Esophagus muscularis mucosa (tissue), 4 donors: ENCODE results near the gene TSSC4. TPM values are rescaled to one million over a fixed set of nuclear protein-coding genes. Genes with fewer than 3 reads are reported as not detected.

ENCODE experiments used
- DNase-seq: peaks from one replicate; pipeline ENCODE4 v3.0.0-alpha.2; 2017; ENCODE audit errors: extremely low spot score
- H3K27ac ChIP-seq, 4 donors: fragments of 200-600 bp; sonication (generic); replicated peaks in 1 of 4; 1 replicate in 3 of 4; 2 replicates in 1 of 4; pipeline ENCODE4 v1.5.1; 2016 to 2019; ENCODE audit warnings: mild to moderate bottlenecking in 1 of 4
- H3K27me3 ChIP-seq, 4 donors: fragments of 200-600 bp; sonication (generic); one replicate each; pipeline versions ENCODE4 v1.5.1 to v1.6.0; 2016 to 2019
- H3K36me3 ChIP-seq, 4 donors: fragments of 200-600 bp; sonication (generic); one replicate each; pipeline ENCODE4 v1.5.1; 2016 to 2019
- H3K4me1 ChIP-seq, 4 donors: fragments of 200-600 bp; sonication (generic); one replicate each; pipeline ENCODE4 v1.5.1; 2016 to 2019
- H3K4me3 ChIP-seq, 4 donors: fragments of 200-600 bp; sonication (generic); 1 replicate in 2 of 4; 2 replicates in 2 of 4; pipeline ENCODE4 v1.5.1; 2016 to 2019; ENCODE audit warnings: mild to moderate bottlenecking in 4 of 4, moderate library complexity in 1 of 4
- H3K9me3 ChIP-seq, 4 donors: fragments of 200-600 bp; sonication (generic); 1 replicate in 3 of 4; 2 replicates in 1 of 4; pipeline ENCODE4 v1.5.1; 2016 to 2019
- CTCF ChIP-seq, 3 experiments: fragments of 200-600 bp in 2 of 3; fragments of 450-650 bp in 1 of 3; sonication (generic) in 2 of 3; IDR thresholded peaks; one replicate each; pipeline ENCODE4 v1.5.1; 2017 to 2019; ENCODE audit warnings: antibody characterized with exemption in 3 of 3, mild to moderate bottlenecking in 2 of 3, moderate library complexity in 1 of 3
- EP300 ChIP-seq: sonication (generic); formaldehyde crosslinking; IDR thresholded peaks from one replicate; pipeline ENCODE4 v1.6.1; 2017; ENCODE audit warnings: antibody characterized with exemption
- POLR2A ChIP-seq: fragments of 450-650 bp; IDR thresholded peaks from one replicate; pipeline ENCODE4 v1.6.1; 2017; ENCODE audit warnings: antibody characterized with exemption, moderate library complexity, mild to moderate bottlenecking, low read depth
- POLR2AphosphoS5 ChIP-seq, 2 donors: sonication (generic); formaldehyde crosslinking; IDR thresholded peaks; one replicate each; pipeline ENCODE4 v1.6.1; 2017; ENCODE audit warnings: antibody characterized with exemption in 2 of 2
- WGBS: methylation state at CpG from one replicate; pipeline ENCODE4 v1.1.5; 2018; 5-methylcytosine and 5-hydroxymethylcytosine counted together
- intact Hi-C: fragments of 100-400 bp; cut with DNase I; formaldehyde crosslinking; loops from one replicate; pipeline ENCODE4 v1.15.1; 2023
- total RNA-seq, 4 donors: library from RNA; depleted of rRNA; stranded (reverse); fragments of >200 nt; gene quantifications; one replicate each; pipeline versions ENCODE4 v1.1.0 to v1.2.1, GENCODE V29; 2016

TSSC4 gene
- total RNA-seq, 4 donors from 2014 or later, result 46.9 to 76.9 (median 70.6) TPM

- DNase-seq, result no peak
- H3K27ac ChIP-seq, result no peak overlapping the region
- H3K4me3 ChIP-seq, result no peak overlapping the region
- no peaks in the 10 kb centered on the region for H3K36me3 ChIP-seq
- H3K4me1 ChIP-seq, result peaks cover 5 to 19% (median 15%) of the 10 kb centered on the region in 4 donors
- intact Hi-C loops, result no loop called here
- H3K9me3 ChIP-seq, result no peaks in the 10 kb centered on the region
- WGBS, result 85% methylated on average over 11 of the region's 14 CpGs
- no peak for TF ChIP-seq POLR2A
- TF ChIP-seq POLR2AphosphoS5 (IDR thresholded peaks at IDR 0.05), result no peak
- TF ChIP-seq CTCF (IDR thresholded peaks at IDR 0.05), result no peak
- no peak for TF ChIP-seq EP300
- H3K27me3 ChIP-seq, result peaks cover 0 to 44% (median 0%) of the 10 kb centered on the region in 4 donors
These were observed 22.1 kb downstream of the TSSC4 start for GRCh38 chr11:2422461-2423156.

GRCh38 chr11:2423157-2424025, 22.8 kb downstream of the TSSC4 start:
- intact Hi-C loops, result no loop called here
- Histone ChIP-seq H3K27ac (no peak overlapping the region), H3K4me3 (no peak overlapping the region), H3K36me3 (no peaks in the 10 kb centered on the region), H3K9me3 (no peaks in the 10 kb centered on the region), H3K4me1 (peaks cover 5 to 19% (median 15%) of the 10 kb centered on the region in 4 donors), H3K27me3 (peaks cover 0 to 44% (median 0%) of the 10 kb centered on the region in 4 donors)
- no peak for DNase-seq
- 80% methylated on average over 18 of the region's 26 CpGs for WGBS
- no peak for TF ChIP-seq POLR2A

GRCh38 chr11:2424811-2425495, 24.4 kb downstream of the TSSC4 start:
- Histone ChIP-seq H3K27ac (no peak overlapping the region), H3K4me1 (peaks cover 5 to 13% (median 11%) of the 10 kb centered on the region in 4 donors), H3K36me3 (no peaks in the 10 kb centered on the region), H3K27me3 (peaks cover 0 to 44% (median 0%) of the 10 kb centered on the region in 4 donors), H3K4me3 (no peak overlapping the region), H3K9me3 (no peaks in the 10 kb centered on the region)
- no peak for DNase-seq
- TF ChIP-seq POLR2A (no peak), POLR2AphosphoS5 (IDR thresholded peaks at IDR 0.05) (no peak), EP300 (no peak), CTCF (IDR thresholded peaks at IDR 0.05) (no peak)
- WGBS, result 94% methylated on average over 11 of the region's 28 CpGs
- intact Hi-C loops, result loop anchor here (5.0 kb wide), 1 partner anchor 462 kb away; the partner anchor contains the start of gene CDKN1C

GRCh38 chr11:2425506-2425905, 25.0 kb downstream of the TSSC4 start:
- Histone ChIP-seq H3K9me3 (no peaks in the 10 kb centered on the region), H3K36me3 (no peaks in the 10 kb centered on the region), H3K4me3 (no peak overlapping the region), H3K4me1 (peaks cover 2 to 7% (median 6%) of the 10 kb centered on the region in 4 donors), H3K27ac (no peak overlapping the region), H3K27me3 (peaks cover 0 to 44% (median 0%) of the 10 kb centered on the region in 4 donors)
- TF ChIP-seq EP300, result no peak
- no peak for TF ChIP-seq POLR2A
- no peak for TF ChIP-seq CTCF (IDR thresholded peaks at IDR 0.05)
- TF ChIP-seq POLR2AphosphoS5 (IDR thresholded peaks at IDR 0.05), result no peak
- WGBS, result 76% methylated on average over 8 of the region's 8 CpGs
- intact Hi-C loops, result loop anchor here (5.0 kb wide), 1 partner anchor 462 kb away; the partner anchor contains the start of gene CDKN1C
- no peak for DNase-seq

GRCh38 chr11:2426221-2426620, 25.7 kb downstream of the TSSC4 start:
- no peak for DNase-seq
- no peak overlapping the region for H3K27ac ChIP-seq
- H3K36me3 ChIP-seq, result no peaks in the 10 kb centered on the region
- H3K27me3 ChIP-seq, result peaks cover 0 to 39% (median 0%) of the 10 kb centered on the region in 4 donors
- WGBS, result 85% methylated on average over 9 of the region's 13 CpGs
- H3K4me3 ChIP-seq, result no peak overlapping the region
- intact Hi-C loops, result loop anchor here (5.0 kb wide), 1 partner anchor 461 kb away; the partner anchor contains the start of gene CDKN1C
- no peak for TF ChIP-seq POLR2A
- TF ChIP-seq POLR2AphosphoS5 (IDR thresholded peaks at IDR 0.05), result no peak
- no peak for TF ChIP-seq CTCF (IDR thresholded peaks at IDR 0.05)
- no peak for TF ChIP-seq EP300
- no peaks in the 10 kb centered on the region for H3K9me3 ChIP-seq
- no peaks in the 10 kb centered on the region for H3K4me1 ChIP-seq
